ENCODE measurements around the gene PLEKHJ1. TPM values are rescaled to one million over a fixed set of nuclear protein-coding genes. Genes with fewer than 3 reads are reported as not detected.

PLEKHJ1 gene
- total RNA-seq, 1 experiment from 2014 or later: 119 TPM

DNA sequence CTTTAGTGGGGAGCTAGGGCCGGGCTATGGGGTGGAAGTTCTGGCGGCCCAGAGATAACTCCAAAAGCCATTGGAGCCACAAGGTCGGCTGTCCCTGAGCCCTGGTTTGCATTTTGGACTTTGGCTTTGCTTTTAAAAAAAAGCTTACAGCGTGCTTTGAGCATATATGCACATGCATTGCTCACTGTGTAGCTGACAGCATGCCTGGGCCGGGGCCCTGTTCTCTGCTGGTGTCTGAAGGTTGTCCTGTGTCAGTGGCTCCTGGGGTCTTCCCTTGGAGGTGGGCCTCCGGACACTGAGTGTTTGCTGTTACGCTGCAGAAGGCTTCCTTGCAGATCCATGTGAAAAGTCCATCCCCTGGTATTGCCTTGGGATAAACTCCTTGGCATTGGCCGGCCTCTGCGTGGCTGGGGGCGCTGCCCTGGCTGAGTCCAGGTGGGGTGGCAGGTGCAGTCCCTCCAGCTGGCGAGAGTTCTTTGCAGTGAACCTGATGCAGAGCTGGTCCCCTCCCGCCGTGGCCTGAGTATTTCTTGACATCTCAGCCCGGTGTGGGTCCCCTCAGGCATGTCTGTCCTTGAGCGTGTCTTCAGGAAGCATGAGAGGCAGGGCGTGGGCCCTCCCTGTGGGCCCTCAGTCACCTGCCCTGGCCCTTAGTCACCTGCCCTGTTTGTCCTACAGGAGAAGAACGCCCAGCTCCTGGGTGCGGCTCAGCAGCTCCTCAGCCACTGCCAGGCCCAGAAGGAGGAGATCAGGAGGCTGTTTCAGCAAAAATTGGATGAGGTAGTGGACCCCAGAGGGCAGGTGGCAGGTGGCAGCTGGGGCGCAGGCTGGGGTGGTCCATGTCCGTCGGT lies 23.0 kb downstream of the PLEKHJ1 start:
- TF ChIP-seq, protein P1, sequence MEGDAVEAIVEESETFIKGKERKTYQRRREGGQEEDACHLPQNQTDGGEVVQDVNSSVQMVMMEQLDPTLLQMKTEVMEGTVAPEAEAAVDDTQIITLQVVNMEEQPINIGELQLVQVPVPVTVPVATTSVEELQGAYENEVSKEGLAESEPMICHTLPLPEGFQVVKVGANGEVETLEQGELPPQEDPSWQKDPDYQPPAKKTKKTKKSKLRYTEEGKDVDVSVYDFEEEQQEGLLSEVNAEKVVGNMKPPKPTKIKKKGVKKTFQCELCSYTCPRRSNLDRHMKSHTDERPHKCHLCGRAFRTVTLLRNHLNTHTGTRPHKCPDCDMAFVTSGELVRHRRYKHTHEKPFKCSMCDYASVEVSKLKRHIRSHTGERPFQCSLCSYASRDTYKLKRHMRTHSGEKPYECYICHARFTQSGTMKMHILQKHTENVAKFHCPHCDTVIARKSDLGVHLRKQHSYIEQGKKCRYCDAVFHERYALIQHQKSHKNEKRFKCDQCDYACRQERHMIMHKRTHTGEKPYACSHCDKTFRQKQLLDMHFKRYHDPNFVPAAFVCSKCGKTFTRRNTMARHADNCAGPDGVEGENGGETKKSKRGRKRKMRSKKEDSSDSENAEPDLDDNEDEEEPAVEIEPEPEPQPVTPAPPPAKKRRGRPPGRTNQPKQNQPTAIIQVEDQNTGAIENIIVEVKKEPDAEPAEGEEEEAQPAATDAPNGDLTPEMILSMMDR (IDR thresholded peaks at IDR 0.05; ENCODE audit: insufficient read depth in 1 of 2, low read depth in 1 of 2, low read length in 1 of 2, severe bottlenecking in 1 of 2, unreplicated experiment in 1 of 2): no peak
- H3K36me3 Mint-ChIP-seq (ENCODE audit: insufficient read depth, unreplicated experiment): peaks cover 81% of the 10 kb centered on the region
- peaks cover 10% of the 10 kb centered on the region for H3K36me3 ChIP-seq (ENCODE audit: control insufficient read depth, insufficient read depth, low read length)
- peaks cover 24% of the 10 kb centered on the region for H3K4me1 ChIP-seq
- intact Hi-C loops (cut with micrococcal nuclease; ENCODE audit: unreplicated experiment): loop anchor here (10.0 kb wide), 1 partner anchor 48 kb away; the partner anchor contains the start of gene DOT1L
- peak in 1 of 2 experiments; percentile 40 for DNase-seq
- H3K27me3 ChIP-seq (replicated peaks; ENCODE audit: control insufficient read depth, insufficient read depth, low read length): no peaks in the 10 kb centered on the region
- ChIA-PET POLR2A (interaction anchor here (0.6 to 1.1 kb wide), 2 partner anchors 36 to 41 kb away, joined by 3 to 7 read pairs; partner anchors contain the start of gene AMH), CTCF (interaction anchor here (1.1 to 1.4 kb wide), 2 partner anchors 23 to 57 kb away, joined by 4 to 5 read pairs; partner anchors contain the start of gene PLEKHJ1)
- H3K27me3 Mint-ChIP-seq (ENCODE audit: insufficient read depth, unreplicated experiment): no peaks in the 10 kb centered on the region
- H3K4me1 Mint-ChIP-seq (ENCODE audit: low read depth, unreplicated experiment): peaks cover 6% of the 10 kb centered on the region
- BruUV-seq (replicated peaks): no TSS peak
- no peaks in the 10 kb centered on the region for H3K9me3 Mint-ChIP-seq (ENCODE audit: unreplicated experiment)
- H3K4me3 ChIP-seq (ENCODE audit: low read depth, low read length): no peak overlapping the region
- no peak overlapping the region for H3K4me3 Mint-ChIP-seq (ENCODE audit: unreplicated experiment)
- H3K27ac Mint-ChIP-seq (ENCODE audit: unreplicated experiment): peak overlapping the region; percentile 57
- no peaks in the 10 kb centered on the region for H3K9me3 ChIP-seq

GRCh38 chr19:2210987-2211740 lies 25.0 kb downstream of the PLEKHJ1 start:
- intact Hi-C loops (cut with micrococcal nuclease; ENCODE audit: unreplicated experiment): loop anchor here (10.0 kb wide), 1 partner anchor 46 kb away; the partner anchor contains the start of gene DOT1L
- H3K36me3 Mint-ChIP-seq (ENCODE audit: insufficient read depth, unreplicated experiment): peaks cover 78% of the 10 kb centered on the region
- no peaks in the 10 kb centered on the region for H3K9me3 ChIP-seq
- no peaks in the 10 kb centered on the region for H3K27me3 ChIP-seq (replicated peaks; ENCODE audit: control insufficient read depth, insufficient read depth, low read length)
- ChIA-PET CTCF (interaction anchor here (1.4 kb wide), 1 partner anchor 55 kb away, joined by 4 read pairs; no protein-coding TSS in a partner anchor), POLR2A (no interaction called here)
- peaks cover 24% of the 10 kb centered on the region for H3K4me1 ChIP-seq
- H3K36me3 ChIP-seq (ENCODE audit: control insufficient read depth, insufficient read depth, low read length): peaks cover 10% of the 10 kb centered on the region
- no peak overlapping the region for H3K4me3 ChIP-seq (ENCODE audit: low read depth, low read length)
- no peak overlapping the region for H3K27ac Mint-ChIP-seq (ENCODE audit: unreplicated experiment)
- DNase-seq: no peak
- no peaks in the 10 kb centered on the region for H3K27me3 Mint-ChIP-seq (ENCODE audit: insufficient read depth, unreplicated experiment)
- peaks cover 6% of the 10 kb centered on the region for H3K4me1 Mint-ChIP-seq (ENCODE audit: low read depth, unreplicated experiment)
- no TSS peak for BruUV-seq (replicated peaks)
- no peaks in the 10 kb centered on the region for H3K9me3 Mint-ChIP-seq (ENCODE audit: unreplicated experiment)
- TF ChIP-seq, protein P1 (IDR thresholded peaks at IDR 0.05; ENCODE audit: insufficient read depth in 1 of 2, low read depth in 1 of 2, low read length in 1 of 2, severe bottlenecking in 1 of 2, unreplicated experiment in 1 of 2): no peak
- H3K4me3 Mint-ChIP-seq (ENCODE audit: unreplicated experiment): no peak overlapping the region

DNA sequence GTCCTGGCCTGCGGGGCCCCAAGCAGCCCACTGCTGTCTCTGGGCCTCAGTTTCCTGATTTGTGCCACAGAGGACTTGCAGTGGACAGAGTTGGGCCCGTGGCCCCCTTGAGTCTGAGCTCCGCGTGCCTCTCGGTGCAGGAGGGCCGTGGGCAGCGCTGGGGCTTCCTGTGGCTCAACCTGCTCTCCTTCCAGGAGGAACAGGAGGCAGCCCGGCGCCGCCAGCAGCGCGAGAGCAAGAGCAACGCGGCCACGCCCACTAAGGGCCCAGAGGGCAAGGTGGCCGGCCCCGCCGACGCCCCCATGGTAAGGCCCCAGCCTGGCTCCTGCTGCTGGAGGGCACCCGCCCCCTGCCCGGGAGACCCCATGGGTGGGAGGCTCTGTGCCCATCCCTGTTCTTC lies 25.9 kb downstream of the PLEKHJ1 start:
- DNase-seq: no peak
- Mint-ChIP-seq H3K4me1 (ENCODE audit: low read depth, unreplicated experiment) (peaks cover 6% of the 10 kb centered on the region), H3K27me3 (ENCODE audit: insufficient read depth, unreplicated experiment) (no peaks in the 10 kb centered on the region), H3K27ac (ENCODE audit: unreplicated experiment) (no peak overlapping the region), H3K4me3 (ENCODE audit: unreplicated experiment) (no peak overlapping the region), H3K36me3 (ENCODE audit: insufficient read depth, unreplicated experiment) (peaks cover 77% of the 10 kb centered on the region), H3K9me3 (ENCODE audit: unreplicated experiment) (no peaks in the 10 kb centered on the region)
- Histone ChIP-seq H3K9me3 (no peaks in the 10 kb centered on the region), H3K27me3 (replicated peaks; ENCODE audit: control insufficient read depth, insufficient read depth, low read length) (no peaks in the 10 kb centered on the region), H3K4me3 (ENCODE audit: low read depth, low read length) (no peak overlapping the region), H3K4me1 (peaks cover 24% of the 10 kb centered on the region), H3K36me3 (ENCODE audit: control insufficient read depth, insufficient read depth, low read length) (peaks cover 9% of the 10 kb centered on the region)
- POLR2A ChIA-PET: no interaction called here
- CTCF ChIA-PET: no interaction called here
- BruUV-seq (replicated peaks): no TSS peak
- TF ChIP-seq, protein P1 (IDR thresholded peaks at IDR 0.05; ENCODE audit: insufficient read depth in 1 of 2, low read depth in 1 of 2, low read length in 1 of 2, severe bottlenecking in 1 of 2, unreplicated experiment in 1 of 2): no peak
- intact Hi-C loops (cut with micrococcal nuclease; ENCODE audit: unreplicated experiment): loop anchor here (10.0 kb wide), 1 partner anchor 45 kb away; the partner anchor contains the start of gene DOT1L

Measured in Caco-2 (cell line).